ENCODE results near the gene LDLRAD4.

LDLRAD4 gene

GRCh38 chr18:13420969-13421686, 202.6 kb downstream of the LDLRAD4 start:
- H3K27ac ChIP-seq = no peak overlapping the region
- TF ChIP-seq ZFX (IDR thresholded peaks at IDR 0.05) (no peak), CTCF (conservative IDR thresholded peaks at IDR 0.05) (no peak)

- TF ChIP-seq ZFX (IDR thresholded peaks at IDR 0.05) = no peak
- no peak for TF ChIP-seq CTCF (conservative IDR thresholded peaks at IDR 0.05)
- H3K27ac ChIP-seq = no peak overlapping the region
Measured at GRCh38 chr18:13422541-13423147, 204.1 kb downstream of the LDLRAD4 start.

- no peak overlapping the region for H3K27ac ChIP-seq
- TF ChIP-seq CTCF (conservative IDR thresholded peaks at IDR 0.05) = no peak
Measured at GRCh38 chr18:13423352-13423751, 204.8 kb downstream of the LDLRAD4 start.

GRCh38 chr18:13424363-13424762, 205.8 kb downstream of the LDLRAD4 start:
- H3K27ac ChIP-seq = no peak overlapping the region
- TF ChIP-seq CTCF (conservative IDR thresholded peaks at IDR 0.05) = no peak
- TF ChIP-seq ZFX (IDR thresholded peaks at IDR 0.05) = no peak

GRCh38 chr18:13425357-13426091, 207.0 kb downstream of the LDLRAD4 start:
- TF ChIP-seq CTCF (conservative IDR thresholded peaks at IDR 0.05) (no peak), ZFX (IDR thresholded peaks at IDR 0.05) (no peak)
- no peak overlapping the region for H3K27ac ChIP-seq

GRCh38 chr18:13427354-13427753, 208.8 kb downstream of the LDLRAD4 start:
- H3K27ac ChIP-seq = no peak overlapping the region

More at GRCh38 chr18:13427354-13427753, 208.8 kb downstream of the LDLRAD4 start:
- TF ChIP-seq ZFX (IDR thresholded peaks at IDR 0.05) (no peak), CTCF (conservative IDR thresholded peaks at IDR 0.05) (no peak)
